CD4-positive, alpha-beta T cell treated with Interleukin-15 for 1 hour (primary cell): ENCODE measurements around the gene IGFBPL1.
"Not testable (repeated sequence)": the region's sequence is repeated elsewhere in the genome, so short reads cannot be mapped to it uniquely, and the experiment has no call there.

Experiments
- DNase-seq: peaks from one replicate; pipeline ENCODE4 v3.0.0-alpha.2; 2020

Gene IGFBPL1, protein sequence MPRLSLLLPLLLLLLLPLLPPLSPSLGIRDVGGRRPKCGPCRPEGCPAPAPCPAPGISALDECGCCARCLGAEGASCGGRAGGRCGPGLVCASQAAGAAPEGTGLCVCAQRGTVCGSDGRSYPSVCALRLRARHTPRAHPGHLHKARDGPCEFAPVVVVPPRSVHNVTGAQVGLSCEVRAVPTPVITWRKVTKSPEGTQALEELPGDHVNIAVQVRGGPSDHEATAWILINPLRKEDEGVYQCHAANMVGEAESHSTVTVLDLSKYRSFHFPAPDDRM

DNA sequence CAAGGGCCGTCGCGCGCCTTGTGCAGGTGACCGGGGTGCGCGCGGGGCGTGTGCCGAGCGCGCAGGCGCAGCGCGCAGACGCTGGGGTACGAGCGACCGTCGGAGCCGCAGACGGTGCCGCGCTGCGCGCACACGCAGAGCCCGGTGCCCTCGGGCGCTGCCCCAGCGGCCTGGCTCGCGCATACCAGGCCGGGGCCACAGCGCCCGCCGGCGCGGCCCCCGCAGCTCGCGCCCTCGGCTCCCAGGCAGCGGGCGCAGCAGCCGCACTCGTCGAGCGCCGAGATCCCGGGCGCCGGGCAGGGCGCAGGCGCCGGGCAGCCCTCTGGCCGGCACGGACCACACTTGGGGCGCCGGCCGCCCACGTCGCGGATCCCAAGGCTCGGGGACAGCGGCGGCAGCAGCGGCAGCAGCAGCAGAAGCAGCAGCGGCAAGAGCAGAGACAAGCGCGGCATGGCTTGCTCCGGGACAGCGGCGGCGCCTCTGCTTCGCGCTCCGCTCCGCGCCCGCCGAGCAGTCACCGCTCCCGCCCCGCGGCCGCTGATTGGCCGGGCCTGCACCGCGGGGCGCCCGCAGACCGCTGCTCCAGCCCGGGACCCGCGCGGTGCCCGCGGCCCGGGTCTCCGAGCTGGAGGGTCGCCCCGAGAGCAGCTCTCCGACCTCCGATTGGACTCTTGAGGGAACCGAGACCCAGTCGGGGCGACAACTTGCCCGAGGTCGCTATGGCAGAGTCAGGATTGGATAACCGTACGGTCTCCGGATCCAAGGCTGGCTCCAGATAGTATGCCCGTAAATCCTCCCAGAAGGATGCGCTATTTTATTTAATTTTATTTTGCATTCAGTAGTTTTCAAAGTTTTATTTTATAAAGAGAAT, at the start of gene IGFBPL1:
TSS of gene IGFBPL1 (minus strand) at position 482 of the 871 bp plus-strand sequence. CDS start at position 452, 30 bp downstream.
- no peak for DNase-seq

DNA sequence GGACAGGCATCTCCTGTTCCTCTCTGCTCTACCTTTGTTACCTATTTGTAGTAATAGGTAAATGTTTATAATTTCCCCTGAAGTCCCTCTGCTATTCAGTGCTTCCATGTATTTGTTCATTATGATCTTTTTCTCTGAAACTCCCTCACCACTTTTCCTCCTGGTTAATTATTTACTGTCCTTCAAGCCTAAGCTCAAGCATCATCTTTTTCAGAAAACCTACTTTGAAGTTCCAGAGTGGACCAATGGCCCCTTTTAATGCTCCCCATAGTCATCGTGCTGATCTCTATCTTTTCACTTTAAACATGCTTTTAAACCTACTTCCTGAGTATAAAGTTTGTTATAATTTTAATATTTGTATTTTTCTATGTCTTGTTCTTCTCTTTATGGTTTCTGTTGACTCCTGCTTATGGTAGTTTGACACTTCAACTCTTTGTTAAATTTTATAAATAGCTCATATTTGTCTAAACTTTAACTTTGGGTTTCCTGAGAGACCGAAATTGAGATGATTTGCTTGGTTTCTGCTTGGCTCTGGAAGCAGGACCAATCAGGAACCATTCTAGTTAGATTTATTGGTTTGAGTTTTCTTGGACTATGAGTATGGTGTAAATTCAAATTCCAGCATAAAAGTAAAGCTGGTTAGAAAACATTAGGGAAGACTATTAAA, 48.5 kb upstream of the IGFBPL1 start:
- not testable (repeated sequence) for DNase-seq

DNA sequence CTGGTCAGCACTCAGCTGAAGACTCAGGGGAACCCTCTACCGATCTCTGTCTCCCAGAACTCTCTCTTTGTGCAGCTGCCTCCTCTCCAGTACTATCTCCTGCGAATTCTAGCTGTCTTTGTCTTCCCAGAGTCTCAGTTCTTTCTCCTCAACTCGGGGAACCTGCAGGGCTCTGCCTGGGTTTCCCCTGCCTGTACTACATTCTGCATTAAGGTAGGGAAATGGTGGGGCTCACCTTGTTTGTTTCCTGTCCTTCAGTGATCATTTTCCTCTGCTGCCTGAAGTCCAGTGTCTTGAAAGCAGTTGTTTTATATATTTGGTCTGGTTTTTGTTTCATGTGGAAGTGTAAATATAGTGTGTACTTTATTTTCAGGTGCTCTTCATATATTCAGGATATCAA, 43.1 kb upstream of the IGFBPL1 start:
- DNase-seq, result no peak

DNA sequence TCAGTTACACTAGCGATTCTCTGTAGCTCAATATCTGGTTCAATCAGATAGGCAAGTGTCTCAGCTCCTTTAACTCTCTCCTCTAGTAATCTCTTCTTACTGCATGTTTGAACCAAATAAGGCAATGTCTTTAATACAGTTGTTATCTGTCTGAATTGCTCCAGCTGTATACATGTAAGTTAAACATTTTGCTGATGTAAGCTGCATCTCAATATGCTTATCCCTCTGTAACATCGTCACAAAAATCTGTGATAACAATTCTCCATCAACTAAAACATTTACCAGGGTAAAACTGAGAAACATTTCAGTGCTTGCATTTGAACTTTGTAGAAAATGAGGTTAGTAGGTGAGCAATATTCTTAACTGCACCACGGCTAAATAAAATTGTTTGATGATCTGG, 29.6 kb upstream of the IGFBPL1 start:
- no peak for DNase-seq

DNA sequence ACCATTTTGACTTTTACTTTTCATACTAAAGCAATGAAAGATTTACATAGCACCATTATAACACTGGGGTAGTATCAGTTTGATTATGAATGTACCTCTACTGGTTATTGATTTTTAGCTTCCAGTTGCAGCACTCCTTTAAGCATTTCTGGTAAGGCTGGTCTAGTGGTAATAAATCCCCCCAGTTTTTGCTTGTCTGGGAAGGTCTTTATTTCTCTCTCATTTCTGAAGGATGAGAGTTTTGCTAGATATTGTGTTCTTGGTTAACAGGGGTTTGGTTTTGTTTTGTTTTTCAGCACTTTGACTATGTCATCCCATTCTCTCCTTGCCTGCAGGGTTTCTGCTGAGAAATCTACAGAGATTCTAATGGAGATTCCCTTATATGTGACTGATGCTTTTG, 26.9 kb upstream of the IGFBPL1 start:
- no peak for DNase-seq

DNA sequence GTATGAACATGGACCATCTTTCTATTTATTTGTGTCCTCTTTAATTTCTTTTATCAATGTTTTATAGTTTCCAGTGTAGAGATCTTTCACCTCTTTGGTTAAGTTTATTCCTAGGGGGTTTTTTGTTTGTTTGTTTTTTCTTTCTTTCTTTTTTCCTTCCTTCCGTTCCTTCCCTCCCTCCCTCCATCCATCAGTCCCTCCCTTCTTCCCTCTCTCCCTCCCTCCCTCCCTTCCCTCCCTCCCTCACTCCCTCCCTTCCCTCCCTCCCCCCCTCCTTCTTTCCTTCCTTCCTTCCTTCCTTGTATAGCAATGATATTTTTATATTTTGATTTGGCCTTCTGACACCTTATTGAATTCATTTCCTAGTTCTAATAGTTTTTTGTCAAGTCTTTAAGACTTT, 23.4 kb upstream of the IGFBPL1 start:
- no peak for DNase-seq

DNA sequence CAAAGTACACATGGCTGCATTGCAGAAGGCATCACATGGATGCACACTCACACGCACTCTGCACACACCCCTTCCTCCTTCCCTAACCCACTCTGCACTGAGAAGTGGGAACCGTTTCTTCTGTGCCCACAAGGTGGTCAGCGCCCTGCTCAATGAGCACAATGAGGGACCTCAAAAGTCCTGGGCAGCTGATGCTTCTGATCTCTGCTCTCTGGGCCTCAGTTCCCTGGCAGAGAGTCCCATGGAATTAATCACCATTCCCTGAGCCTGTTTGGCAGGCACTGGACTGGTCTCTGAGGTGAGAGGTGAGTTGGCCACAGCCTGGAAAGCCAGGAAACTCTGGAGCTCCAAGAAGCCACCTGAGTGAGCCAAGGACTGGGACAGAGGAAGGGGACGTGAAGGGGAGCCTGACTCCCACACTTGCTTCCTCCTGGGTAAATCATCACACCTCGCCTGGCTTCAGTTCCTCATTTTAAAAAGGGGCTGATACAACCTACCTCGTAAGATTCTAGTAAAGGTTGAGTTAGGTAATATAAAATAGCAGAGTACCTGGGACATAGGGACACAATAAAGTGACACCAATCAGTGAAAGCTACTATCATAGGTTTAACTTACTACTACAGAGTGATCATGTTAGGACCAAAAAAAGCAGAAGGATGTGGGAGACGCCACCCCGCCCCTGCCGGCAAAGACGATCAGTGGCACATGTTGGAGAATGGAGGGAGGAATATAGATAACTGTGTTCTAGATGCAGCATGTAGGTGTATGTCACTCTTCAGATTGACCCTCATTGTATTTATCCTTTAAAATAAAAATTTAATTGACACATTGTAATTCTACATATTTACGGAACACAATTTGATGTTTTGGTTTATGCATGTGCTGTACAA, 21.1 kb upstream of the IGFBPL1 start:
- DNase-seq, result no peak

DNA sequence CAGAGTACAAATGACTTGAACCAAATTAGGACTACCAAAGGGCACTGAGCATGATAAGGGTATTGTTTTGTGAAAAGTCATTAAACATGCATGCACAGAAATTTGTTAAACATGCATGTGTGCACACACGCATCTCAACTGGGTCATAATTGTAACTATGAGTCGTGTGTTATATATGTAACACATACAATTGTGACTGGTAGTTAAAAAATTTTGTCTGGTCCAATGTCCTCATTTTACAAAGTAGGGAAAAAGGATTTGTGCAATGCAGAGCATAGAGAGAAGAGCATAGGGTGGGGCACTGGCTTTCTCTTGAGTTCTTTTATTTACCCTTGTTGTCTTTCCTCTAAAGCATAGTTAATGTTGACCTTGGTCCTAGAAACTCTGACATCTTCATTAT, 19.3 kb upstream of the IGFBPL1 start:
- DNase-seq, result no peak

DNA sequence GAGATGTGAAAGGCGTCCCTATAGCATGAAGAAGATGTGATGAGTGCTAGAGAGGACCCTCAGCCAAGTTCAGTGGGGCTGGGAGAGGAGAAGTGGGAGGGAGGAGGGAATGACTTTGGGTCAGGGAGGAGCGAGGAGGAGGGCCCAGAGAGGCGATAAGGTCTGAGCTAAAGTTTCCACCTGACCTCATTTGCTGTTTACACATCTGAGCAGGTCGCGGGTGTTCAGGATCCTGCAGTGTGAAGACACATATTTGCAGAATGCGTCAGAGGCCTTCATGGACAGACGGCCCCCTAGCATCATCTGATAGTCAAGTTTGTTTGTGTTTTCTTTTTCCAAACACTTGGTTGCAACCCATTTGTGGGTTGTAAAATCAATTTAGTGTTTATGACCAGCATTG, 18.9 kb upstream of the IGFBPL1 start:
- DNase-seq, result no peak

DNA sequence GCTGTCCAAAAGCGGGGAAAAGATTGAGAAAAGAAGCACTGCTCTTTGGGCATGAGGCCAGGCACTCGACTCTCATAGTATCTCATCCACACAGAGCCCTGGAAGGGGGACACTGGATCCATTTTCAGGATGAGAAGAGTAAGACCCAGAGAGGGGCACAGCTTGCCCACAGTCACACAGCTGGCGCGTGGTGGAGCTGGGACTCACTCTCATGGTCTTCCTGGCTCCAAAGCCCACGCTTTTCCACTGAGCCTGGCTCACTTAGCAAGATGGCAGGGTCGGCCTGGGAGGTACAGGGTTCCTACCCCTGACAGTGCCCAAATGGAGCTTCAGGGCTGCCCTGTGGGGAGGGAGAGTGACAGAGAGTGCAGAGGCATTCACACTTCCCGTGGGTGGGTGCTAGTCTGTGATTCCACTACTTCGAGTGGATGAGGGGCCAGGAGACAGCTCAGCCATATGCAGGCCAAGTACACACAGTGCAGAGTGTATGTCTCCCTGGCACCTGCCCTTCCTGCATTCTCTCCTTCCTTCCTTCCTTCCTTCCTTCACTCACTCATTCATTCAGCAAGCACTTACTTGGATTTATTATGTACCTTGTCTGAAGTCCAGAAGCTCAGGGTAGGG, 18.3 kb upstream of the IGFBPL1 start:
- DNase-seq, result no peak

DNA sequence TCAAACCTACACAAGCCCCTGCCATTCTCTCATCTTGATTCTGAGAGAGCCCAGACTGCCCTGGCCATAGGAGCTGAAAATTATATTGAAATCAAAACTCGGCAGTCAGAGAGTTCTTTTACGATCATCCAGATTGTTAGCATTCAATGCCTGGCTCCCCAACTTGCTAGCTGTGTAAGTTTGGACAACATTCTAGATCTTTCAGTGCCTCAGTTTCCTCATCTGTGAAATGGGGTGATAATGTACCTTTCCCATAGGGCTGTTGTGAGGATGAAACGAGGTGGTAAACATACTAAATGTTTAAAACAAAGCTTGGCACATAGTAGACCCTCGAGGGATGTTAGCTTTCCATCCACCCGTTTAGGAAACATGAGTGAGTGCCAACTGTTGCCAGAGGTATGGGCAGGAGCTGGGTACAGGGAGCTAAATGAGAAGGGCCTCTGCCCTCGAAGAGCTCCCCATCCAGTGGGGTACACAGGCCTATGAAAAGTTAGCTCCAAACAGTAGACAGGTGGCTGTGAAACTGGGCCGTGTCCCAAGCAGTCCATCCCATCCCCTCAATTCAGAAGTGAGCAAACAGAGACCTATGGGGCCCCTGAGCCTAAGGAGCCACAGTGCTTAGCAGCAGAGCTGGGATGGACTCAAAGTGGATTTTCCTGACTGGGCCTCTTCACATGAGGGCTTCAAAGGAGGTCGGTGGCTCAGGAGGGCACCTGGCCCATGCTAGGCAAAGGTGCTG, 17.3 kb upstream of the IGFBPL1 start:
- DNase-seq, result no peak

DNA sequence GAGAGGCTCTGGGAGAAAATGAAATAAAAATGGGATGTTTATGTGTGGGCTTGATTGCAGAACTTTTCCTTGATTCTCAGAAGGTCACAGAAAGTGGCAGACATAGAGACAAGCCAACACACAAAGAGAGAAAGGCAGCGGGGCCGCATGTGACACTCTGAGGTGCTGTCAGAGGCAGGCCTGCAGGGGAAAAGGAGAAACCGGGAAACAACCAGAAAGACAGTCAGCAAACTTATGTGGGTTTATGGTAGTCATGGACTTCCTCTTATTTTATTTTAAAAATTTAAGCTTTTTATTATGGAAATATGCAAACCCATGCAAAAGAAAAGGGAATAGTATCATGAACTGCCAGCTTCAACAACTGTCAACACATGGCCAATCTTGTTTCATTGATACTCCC, 16.3 kb upstream of the IGFBPL1 start:
- no peak for DNase-seq

DNA sequence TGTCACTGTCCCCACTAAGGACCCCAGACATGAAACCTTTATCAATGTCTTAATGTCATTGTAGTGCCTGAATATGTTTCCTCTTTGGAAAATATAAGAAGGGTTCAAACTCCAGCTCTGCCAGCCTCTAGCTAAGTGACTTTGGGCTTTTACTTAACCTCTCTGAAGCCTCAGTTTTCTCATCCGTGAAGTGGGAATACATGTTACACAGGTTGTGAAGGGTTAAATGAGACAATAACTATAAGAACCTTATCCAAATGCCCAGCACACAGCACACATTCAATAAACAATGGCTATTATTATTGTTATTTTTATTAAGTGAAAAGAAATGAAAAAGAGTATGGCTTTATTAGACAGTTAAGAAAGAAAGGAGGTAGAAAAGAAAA, 15.7 kb upstream of the IGFBPL1 start:
- DNase-seq, result no peak

DNA sequence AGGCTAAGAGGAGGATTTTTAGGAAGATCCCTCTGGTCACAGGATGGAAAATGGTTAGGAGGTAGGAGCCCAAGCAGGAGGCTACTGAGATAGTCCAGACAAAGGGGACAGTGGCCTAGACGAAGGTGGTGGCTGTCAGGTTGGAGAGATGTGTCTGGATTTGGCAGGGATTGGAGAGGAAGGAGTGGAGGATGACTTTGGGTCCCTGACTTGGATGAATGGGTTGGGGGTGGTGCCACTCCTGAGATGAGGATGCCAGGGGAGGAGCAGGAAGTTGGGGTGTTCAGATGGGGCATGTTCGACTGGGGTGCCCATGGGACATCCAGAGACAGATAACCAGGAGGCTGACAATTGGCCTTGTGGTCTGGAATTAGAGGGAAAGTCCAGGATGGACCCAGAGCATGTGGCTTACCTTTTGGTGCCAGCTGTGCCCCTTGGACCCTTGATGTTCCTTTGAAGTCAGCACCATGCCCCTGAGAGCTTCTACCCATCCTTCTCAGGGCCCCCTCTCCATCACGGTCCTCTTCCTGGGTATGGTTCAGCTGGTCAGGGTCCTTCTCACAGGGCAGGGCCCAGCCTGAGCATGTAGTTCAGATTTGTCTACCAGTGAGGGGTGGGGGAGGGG, 15.1 kb upstream of the IGFBPL1 start:
- DNase-seq, result no peak

DNA sequence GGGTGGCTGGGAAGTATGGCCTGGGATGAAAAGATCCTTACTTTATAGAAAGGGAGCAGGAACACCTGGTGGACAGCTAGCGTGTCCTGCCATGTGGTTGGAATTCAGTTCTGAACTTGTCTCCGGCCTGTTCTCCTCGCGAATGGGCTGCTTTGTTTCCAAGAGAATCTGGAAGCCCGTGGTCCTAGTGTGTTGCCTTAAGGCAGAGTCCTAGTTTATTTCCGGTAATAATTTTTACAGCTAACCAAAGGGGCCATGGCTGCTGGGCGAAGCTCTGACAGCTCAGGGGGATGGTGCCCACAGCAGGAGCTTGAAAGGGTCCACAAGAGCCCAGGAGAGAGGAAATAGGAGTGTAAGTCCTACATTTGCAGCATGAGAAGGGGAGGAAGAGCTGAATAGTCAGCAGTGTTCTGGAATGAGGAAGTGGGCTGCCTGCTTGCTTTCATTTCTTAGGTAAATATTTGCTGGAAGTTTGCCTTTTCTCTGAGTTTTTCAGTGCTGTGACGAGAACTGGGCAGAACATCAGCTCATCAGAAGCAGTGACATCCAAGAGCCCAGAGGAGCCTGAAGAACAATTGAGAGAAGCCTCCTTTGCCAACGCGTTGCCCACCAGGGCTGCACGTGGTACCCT, 13.1 kb upstream of the IGFBPL1 start:
- no peak for DNase-seq

DNA sequence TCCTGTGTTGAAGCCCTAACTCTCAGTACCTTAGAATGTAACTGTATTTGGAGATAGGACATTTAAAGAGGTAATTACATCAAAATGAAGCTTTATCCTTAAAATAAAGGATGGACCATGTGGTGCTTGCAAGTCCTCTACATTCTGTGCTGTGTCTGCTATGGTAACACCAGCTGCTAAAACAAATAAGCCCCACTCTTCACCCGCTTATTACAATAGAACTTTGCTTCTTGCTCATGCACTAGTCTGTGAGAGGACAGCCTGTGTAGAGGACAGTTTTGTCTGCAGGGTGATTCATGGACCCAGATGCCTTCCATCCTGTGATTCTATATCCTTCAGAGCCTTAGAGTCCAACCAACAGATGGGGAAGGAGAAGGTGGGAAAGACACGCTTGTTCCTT, 12.5 kb upstream of the IGFBPL1 start:
- DNase-seq, result no peak

DNA sequence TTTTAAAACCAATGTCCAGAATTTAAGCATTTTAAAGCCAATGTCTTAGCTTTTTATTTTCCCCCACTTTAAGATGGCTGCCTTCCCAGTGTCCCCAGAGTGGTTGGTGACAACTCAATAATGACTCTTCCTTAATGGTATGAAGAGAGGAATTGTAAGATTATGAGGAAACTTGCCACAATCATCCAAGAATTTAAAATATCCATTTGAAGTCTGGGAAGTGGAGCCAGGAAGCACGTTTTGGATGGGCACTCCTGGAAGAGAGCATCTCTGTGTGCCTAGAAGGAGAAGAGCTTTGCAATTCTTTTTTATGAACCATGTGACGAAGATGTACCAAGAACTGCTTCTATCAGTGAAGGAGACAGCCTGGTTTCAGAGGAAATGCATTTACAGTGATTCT, 11.3 kb upstream of the IGFBPL1 start:
- DNase-seq, result no peak

DNA sequence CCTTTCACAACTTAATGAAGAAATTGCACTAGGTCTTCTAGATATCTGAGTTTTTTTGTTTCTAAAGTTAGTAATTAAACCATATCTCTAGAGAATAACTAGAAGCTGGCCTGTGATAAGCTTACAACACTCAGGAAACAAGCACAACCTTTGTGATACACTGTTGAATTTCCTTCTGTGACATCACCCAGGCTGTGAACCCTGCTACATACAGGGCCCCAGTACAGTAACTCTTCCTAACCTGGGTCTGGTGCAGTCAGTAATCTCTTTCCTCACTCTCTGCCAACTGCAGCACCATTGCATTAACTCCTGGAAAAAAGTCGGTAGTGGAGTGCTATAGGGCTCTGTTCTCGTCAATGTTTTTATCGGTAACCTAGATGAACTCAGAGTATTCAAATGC, 10.6 kb upstream of the IGFBPL1 start:
- no peak for DNase-seq

DNA sequence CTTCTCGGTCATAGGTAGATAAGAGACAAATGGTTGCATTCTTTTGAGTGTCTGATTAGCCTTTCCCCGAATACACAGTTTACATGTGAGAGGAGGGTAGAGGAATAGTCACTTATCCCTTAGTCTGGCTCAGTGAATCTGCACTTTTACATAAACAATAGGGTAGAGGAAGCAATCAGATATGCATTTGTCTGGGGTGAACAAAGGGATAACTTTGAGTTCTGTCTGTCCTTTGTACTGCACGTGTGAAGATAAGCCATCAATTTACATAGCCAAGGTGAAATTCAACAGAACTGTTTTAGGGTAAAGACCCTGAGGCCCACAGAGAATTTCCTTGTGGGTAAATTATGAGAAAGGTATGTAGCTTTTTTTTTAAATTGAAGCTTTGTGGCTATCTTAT, 10.1 kb upstream of the IGFBPL1 start:
- no peak for DNase-seq

DNA sequence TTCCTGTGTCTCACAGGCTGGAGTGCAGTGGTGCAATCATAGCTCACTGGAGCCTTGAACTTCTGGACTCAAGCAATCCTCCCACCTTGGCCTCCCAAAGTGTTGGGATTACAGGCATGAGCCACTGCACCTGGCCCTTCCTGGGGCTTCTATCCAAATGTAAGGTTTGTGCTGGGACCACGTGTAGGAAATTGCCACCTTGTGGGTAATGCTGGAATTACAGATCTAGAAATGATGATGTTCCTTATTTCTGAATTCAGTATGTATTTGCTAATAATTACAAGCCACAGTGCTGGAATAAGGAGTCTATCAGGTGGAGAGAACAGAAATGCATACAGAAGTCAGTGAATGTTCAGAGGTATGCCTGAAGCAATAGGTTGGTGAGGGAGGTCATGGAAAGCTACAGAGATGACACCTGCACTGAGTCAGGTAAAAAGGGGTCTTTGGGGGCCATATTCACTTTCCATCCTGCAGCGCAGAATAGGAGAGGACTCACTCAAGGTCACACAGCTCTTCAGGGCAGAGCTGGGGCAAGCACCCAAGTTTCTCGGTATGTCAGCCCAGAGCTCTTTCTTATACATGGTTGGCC, 8.8 kb upstream of the IGFBPL1 start:
- DNase-seq, result no peak
